ENCODE data around the gene ZNF549.

GRCh38 chr19:57512845-57513244, 14.3 kb upstream of the ZNF549 start:
- TF ChIP-seq POLR2AphosphoS5 (IDR thresholded peaks at IDR 0.05; ENCODE audit: low read depth, low read length) (no peak), TAF1 (IDR thresholded peaks at IDR 0.05; ENCODE audit: low read depth, low read length) (no peak)
